ENCODE measurements around the gene SBK3. TPM values are rescaled to one million over a fixed set of nuclear protein-coding genes. Genes with fewer than 3 reads are reported as not detected.
"Not testable (repeated sequence)": the region's sequence is repeated elsewhere in the genome, so short reads cannot be mapped to it uniquely, and the experiment has no call there.

The SBK3 gene
- total RNA-seq, 2 experiments from 2014 or later = not detected

DNA sequence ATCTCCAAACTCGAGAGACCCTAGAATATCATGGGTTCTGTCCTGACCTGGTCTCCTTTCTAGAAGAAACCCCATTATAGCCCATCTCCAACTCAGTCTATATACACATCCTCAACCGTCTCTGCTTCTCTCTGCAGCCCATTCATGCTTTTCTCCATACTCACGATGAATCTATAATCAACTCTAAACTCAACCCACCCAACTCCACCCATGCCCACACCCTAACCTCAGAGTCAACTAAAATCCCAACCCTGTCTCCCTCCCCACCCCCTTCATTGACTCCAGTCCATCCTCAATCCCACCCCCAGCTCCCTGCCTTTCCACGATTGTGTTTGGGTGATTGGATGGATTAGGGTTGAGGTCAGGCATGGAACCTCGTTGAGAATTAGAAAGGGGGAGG lies 1.8 kb downstream of the SBK3 start:
- no peaks in the 10 kb centered on the region for H3K9me3 Mint-ChIP-seq
- no peak overlapping the region for H3K4me3 Mint-ChIP-seq
- H3K27ac Mint-ChIP-seq = no peak overlapping the region
- H3K27me3 Mint-ChIP-seq = no peaks in the 10 kb centered on the region
- H3K4me1 Mint-ChIP-seq = no peaks in the 10 kb centered on the region
- CTCF ChIA-PET = no interaction called here
- H3K36me3 Mint-ChIP-seq (ENCODE audit: low read depth) = no peaks in the 10 kb centered on the region
- POLR2A ChIA-PET = no interaction called here
- DNase-seq = no peak

DNA sequence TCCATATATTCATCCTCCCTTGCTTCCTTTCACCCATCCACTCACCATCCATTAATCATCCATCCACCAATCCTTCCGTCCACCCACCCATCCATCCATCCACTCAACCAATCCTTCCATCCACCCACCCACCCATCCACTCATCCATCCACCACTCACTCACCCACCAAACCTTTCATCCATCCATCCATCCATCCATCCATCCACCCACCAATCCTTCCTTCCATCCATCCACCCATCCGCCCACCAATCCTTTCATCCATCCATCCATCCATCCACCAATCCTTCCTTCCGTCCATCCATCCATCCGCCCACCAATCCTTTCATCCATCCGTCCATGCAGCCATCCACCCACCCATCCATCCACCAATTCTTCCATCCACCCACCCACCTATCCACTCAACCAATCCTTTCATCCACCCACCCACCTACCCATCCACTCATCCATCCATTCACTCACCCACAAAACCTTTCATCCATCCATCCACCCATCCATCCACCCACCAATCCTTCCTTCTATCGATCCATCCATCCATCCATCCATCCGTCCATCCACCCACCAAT lies 3.0 kb downstream of the SBK3 start:
- Mint-ChIP-seq H3K27ac (no peak overlapping the region), H3K4me3 (no peak overlapping the region), H3K27me3 (no peaks in the 10 kb centered on the region), H3K36me3 (ENCODE audit: low read depth) (no peaks in the 10 kb centered on the region), H3K9me3 (no peaks in the 10 kb centered on the region), H3K4me1 (no peaks in the 10 kb centered on the region)
- ChIA-PET CTCF (no interaction called here), POLR2A (no interaction called here)
- DNase-seq = no peak

DNA sequence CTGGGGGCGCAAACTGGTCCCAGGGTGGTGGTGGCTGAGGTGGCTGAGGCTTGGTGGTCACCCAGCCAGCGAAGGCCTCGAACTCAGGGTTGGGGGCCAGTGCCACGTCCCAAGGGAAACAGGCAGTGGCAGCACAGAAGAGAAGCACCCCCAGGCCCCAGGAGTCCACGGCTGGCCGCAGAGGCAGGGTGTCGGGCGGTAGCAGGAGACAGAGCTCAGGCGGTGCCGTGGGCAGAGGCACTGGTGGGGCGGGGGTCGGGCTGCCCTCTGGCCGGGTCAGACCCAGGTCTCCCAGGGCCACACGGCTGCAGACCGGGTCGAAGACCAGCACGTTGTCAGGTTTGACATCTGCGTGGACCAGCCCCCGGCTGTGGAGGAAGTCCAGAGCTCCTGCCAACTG lies 4.3 kb downstream of the SBK3 start:
- Mint-ChIP-seq H3K27me3 (no peaks in the 10 kb centered on the region), H3K4me3 (no peak overlapping the region), H3K4me1 (no peaks in the 10 kb centered on the region), H3K36me3 (ENCODE audit: low read depth) (no peaks in the 10 kb centered on the region), H3K9me3 (no peaks in the 10 kb centered on the region), H3K27ac (no peak overlapping the region)
- CTCF ChIA-PET = no interaction called here
- POLR2A ChIA-PET = no interaction called here
- no peak for DNase-seq

DNA sequence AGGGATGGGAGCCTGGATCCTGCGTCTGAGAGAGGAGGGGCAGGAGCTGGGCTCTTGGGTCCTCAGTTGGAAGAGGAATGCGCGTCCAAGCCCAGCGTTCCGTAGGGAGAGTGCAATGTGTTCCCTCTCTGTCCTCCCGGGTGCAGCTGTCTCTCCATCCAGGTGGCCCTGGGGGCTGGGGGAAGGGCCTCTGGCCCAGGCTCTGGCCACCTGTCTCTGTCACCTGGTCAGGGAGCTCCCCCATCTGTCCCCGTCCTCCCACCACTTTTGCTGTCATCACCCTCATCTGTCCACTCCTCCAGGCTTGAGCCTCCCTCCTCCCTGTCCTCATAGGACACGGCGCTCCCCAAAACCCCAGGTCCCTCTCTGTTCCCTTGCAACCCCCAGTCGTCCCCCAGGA lies 4.7 kb downstream of the SBK3 start:
- no peaks in the 10 kb centered on the region for H3K36me3 Mint-ChIP-seq (ENCODE audit: low read depth)
- CTCF ChIA-PET = no interaction called here
- H3K9me3 Mint-ChIP-seq = no peaks in the 10 kb centered on the region
- DNase-seq = no peak
- POLR2A ChIA-PET = no interaction called here
- no peak overlapping the region for H3K4me3 Mint-ChIP-seq
- no peak overlapping the region for H3K27ac Mint-ChIP-seq
- H3K27me3 Mint-ChIP-seq = no peaks in the 10 kb centered on the region
- no peaks in the 10 kb centered on the region for H3K4me1 Mint-ChIP-seq

DNA sequence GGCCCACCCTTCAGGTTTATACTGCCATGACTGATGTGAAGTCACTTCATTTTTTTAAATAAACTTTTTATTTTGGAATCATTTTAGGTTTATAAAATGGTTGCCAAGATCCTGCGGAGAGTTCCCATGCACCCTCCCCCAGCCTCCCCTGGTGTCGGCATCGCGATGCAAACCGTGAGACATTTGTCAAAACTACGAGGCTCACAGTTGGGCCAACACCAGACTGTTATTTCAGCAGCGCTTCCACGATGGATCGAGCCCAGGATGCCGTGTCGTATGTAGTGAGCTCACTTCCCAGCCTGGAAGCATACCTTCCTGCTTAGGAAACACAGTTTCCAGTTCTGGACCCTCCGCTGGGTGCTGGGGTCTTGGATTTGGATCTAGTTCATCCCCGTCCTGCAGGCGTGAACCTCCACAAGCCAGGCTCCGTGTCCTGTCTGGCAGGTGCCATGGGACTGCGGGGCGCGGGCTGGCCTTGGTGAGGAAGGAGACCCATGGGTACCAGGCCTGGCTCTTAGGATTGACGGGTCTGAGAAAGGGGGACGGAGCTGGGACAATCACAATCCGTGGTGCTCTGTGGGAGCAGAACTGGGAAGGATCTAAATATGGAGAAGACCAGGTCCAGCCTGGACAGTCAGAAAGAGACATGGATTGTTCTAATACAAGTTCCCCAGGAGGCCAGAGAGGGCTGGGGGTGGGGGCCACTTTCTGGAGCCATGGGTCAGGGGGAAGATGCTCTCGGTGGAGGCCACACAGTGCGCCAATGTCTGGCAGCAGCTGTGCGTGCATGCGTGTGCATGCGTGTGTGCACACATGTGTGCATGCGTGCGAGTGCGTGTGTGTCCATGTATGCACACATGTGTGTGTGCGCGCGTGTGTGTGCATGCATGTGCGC lies 6.0 kb downstream of the SBK3 start:
- Mint-ChIP-seq H3K4me1 (no peaks in the 10 kb centered on the region), H3K27ac (no peak overlapping the region), H3K4me3 (no peak overlapping the region), H3K36me3 (ENCODE audit: low read depth) (no peaks in the 10 kb centered on the region), H3K9me3 (no peaks in the 10 kb centered on the region), H3K27me3 (no peaks in the 10 kb centered on the region)
- POLR2A ChIA-PET = no interaction called here
- no peak for DNase-seq
- CTCF ChIA-PET = no interaction called here

DNA sequence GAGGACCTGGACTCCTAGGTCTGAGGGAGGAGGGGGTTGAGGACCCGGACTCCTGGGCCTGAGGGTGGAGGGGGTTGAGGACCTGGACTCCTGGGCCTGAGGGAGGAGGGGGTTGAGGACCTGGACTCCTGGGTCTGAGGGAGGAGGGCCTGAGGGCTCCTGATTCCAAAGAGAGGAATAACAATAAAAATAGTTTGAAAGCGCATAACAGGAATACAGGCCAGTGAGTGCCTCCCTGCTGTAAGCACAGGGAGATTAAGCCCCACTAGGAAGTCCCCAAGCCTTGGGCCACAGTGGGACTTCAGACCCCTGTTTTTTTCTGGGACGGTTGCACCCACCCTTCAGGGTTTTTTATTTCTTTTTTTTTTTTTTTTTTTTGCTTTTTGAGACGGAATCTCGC lies 7.2 kb downstream of the SBK3 start:
- DNase-seq = no peak
- H3K4me1 Mint-ChIP-seq = no peaks in the 10 kb centered on the region
- ChIA-PET POLR2A (no interaction called here), CTCF (no interaction called here)
- no peaks in the 10 kb centered on the region for H3K36me3 Mint-ChIP-seq (ENCODE audit: low read depth)
- H3K27ac Mint-ChIP-seq = no peak overlapping the region
- no peaks in the 10 kb centered on the region for H3K27me3 Mint-ChIP-seq
- no peaks in the 10 kb centered on the region for H3K9me3 Mint-ChIP-seq
- H3K4me3 Mint-ChIP-seq = no peak overlapping the region

DNA sequence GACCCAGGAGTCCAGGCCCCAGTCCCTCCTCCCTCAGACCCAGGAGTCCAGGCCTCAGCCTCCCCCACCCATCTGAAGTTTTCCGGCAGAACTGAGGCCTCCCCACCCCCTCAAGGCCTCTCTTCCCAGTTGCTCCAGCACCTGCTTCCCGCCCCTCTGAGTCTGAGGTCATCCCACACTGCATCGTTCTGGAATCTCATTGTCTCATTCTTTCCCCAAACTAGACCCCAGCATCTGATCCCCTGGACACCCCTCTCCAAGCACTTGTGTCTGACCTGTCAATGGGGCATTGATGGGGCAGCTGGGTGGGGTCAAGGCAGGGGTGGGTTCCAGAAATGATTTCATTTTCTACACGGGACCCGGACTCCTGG lies 7.6 kb downstream of the SBK3 start:
- Mint-ChIP-seq H3K27me3 (no peaks in the 10 kb centered on the region), H3K36me3 (ENCODE audit: low read depth) (no peaks in the 10 kb centered on the region), H3K9me3 (no peaks in the 10 kb centered on the region), H3K4me3 (no peak overlapping the region), H3K4me1 (no peaks in the 10 kb centered on the region), H3K27ac (no peak overlapping the region)
- DNase-seq = no peak
- ChIA-PET CTCF (no interaction called here), POLR2A (no interaction called here)

DNA sequence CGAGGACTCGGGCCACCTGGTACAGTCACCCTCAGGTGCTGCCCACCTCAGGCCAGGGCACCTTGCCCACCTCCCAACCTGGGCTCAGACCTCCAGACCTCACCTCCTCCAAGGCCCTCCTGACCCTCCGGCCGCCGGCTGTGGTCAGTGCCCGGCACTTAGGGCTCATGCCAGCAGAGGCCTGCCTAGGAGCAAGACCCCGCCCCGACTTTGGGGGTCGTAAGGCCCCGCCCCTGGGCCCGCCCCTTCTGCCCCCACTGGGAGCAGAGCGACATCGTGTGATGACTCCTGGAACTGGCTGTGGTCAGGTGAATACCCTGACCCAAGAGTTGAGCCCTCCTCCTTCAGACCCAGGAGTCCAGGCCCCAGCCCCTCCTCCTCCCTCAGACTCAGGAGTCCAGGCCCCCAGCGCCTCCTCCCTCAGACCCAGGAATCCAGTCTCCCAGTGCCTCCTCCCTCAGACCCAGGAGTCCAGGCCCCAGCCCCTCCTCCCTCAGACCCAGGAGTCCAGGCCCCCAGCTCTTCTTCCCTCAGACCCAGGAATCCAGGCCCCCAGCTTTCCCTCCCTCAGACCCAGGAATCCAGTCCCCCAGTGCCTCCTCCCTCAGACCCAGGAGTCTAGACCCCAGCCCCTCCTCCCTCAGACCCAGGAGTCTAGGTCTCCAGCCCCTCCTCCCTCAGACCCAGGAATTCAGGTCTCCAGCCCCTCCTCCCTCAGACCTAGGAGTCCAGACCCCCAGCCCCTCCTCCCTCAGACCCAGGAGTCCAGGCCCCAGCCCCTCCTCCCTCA lies 8.2 kb downstream of the SBK3 start, which contains the start of gene SBK2:
Gene SBK2 (minus strand): TSS at position 183 of the 790 bp plus-strand sequence. CDS start 839 bp downstream, outside the sequence.
- POLR2A ChIA-PET = no interaction called here
- DNase-seq = no peak
- H3K27ac Mint-ChIP-seq = no peak within 1 kb of the TSS
- no peaks in the 10 kb centered on the region for H3K4me1 Mint-ChIP-seq
- H3K4me3 Mint-ChIP-seq = no peak within 1 kb of the TSS
- H3K9me3 Mint-ChIP-seq = no peaks in the 10 kb centered on the region
- no peaks in the 10 kb centered on the region for H3K36me3 Mint-ChIP-seq (ENCODE audit: low read depth)
- CTCF ChIA-PET = no interaction called here
- H3K27me3 Mint-ChIP-seq = no peaks in the 10 kb centered on the region

DNA sequence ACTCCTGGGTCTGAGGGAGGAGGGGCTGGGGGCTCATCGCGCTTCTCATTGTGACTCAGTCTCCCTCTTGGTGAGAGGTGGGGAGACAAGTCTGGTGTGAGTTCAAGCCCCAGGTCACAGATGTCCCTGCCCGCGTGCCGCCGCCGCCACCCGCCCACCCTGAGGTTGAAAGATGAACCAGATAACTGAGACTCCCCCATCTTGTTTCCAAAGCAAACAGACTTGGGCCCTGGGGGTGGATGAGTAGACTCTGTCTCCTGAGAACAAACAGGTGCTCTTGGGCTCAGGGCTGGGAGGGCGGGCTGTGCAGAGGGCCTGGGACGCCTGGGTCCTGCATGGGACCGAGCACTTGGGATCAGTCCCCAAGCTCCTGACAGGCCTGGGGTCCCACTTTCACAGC lies 9.0 kb downstream of the SBK3 start:
- ChIA-PET POLR2A (no interaction called here), CTCF (no interaction called here)
- no peaks in the 10 kb centered on the region for H3K4me1 Mint-ChIP-seq
- H3K36me3 Mint-ChIP-seq (ENCODE audit: low read depth) = no peaks in the 10 kb centered on the region
- H3K27ac Mint-ChIP-seq = no peak overlapping the region
- H3K27me3 Mint-ChIP-seq = no peaks in the 10 kb centered on the region
- no peak overlapping the region for H3K4me3 Mint-ChIP-seq
- DNase-seq = no peak
- no peaks in the 10 kb centered on the region for H3K9me3 Mint-ChIP-seq

DNA sequence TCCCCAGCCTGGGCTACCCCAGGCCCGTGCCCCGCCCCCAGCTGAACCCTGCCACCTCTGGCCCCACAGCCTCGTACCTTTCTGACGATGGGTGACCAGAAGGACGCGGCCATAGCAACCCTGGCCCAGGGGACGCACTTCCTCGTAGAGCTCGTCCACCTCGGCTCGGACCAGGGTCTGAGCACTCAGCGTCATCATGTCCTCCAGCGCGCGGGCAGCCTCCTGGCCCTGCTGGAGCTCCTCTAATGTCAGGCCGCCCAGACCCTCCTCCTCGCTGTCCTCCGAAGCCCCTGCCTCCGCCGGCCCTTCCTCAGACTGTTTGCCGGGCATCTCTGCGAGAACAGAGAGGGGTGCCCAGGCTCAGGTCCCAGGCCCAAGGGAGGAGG lies 9.4 kb downstream of the SBK3 start:
- CTCF ChIA-PET = interaction anchor here (0.9 kb wide), 1 partner anchor 32 kb away, joined by 3 read pairs; no protein-coding TSS in a partner anchor
- Mint-ChIP-seq H3K4me3 (no peak overlapping the region), H3K9me3 (no peaks in the 10 kb centered on the region), H3K27ac (no peak overlapping the region), H3K4me1 (no peaks in the 10 kb centered on the region), H3K36me3 (ENCODE audit: low read depth) (no peaks in the 10 kb centered on the region), H3K27me3 (no peaks in the 10 kb centered on the region)
- DNase-seq = no peak
- POLR2A ChIA-PET = no interaction called here

DNA sequence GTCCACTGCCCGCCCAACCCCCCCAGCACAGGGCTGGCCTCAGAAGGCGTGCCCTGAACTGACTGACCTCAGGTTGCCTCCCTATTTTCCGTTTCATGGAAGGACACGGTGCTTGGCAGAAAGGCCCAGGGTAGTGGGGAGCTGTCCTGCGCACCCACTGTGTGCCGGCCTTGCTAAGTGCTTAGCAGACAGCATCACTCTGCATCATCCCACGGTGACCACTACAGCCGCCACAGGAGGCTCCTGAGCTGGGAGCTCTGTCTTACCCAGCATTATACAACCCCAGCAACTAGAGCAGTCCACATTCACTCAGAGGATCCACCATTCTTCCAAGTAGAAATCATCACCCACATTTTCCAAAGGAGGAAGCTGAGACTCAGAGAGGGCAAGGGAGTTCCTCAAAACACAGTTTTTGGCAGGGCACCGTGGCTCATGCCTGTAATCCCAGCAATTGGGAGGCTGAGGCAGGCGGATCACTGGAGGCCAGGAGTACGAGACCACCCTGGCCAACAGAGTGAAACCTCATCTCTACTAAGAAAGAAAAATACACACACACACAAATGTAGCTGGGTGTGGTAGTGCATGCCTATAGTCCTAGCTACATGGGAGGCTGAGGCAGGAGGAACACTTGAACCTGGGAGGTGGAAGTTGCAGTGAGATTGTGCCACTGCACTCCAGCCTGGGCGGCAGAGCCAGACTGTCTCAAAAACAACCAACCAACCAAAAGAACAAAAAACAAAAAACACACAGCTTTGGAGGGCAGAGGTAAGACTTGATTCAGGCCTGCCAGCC lies 10.0 kb downstream of the SBK3 start:
- Mint-ChIP-seq H3K4me3 (no peak overlapping the region), H3K27me3 (no peaks in the 10 kb centered on the region), H3K9me3 (no peaks in the 10 kb centered on the region), H3K36me3 (ENCODE audit: low read depth) (no peaks in the 10 kb centered on the region), H3K4me1 (no peaks in the 10 kb centered on the region), H3K27ac (no peak overlapping the region)
- no peak for DNase-seq
- POLR2A ChIA-PET = no interaction called here
- CTCF ChIA-PET = interaction anchor here (0.7 to 0.9 kb wide), 2 partner anchors 31 to 32 kb away, joined by 3 to 4 read pairs; no protein-coding TSS in a partner anchor

DNA sequence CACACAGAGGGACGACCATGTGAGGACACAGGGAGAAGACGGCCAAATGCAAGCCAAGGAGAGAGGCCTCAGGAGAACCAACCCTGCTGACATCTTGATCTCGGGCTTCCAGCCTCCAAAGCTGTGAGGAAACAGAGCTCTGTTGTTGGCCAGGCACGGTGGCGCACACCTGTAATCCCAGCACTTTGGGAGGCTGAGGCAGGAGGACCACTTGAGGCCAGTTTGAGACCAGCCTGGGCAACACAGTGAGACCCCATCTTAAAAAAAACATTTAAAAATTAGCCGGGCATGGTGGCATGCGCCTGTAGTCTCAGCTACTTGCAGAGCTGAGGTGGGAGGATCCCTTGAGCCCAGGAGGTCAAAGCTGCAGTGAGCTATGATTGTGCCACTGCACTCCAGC lies 11.1 kb downstream of the SBK3 start:
- H3K9me3 Mint-ChIP-seq; H3K27ac Mint-ChIP-seq; H3K4me3 Mint-ChIP-seq; H3K4me1 Mint-ChIP-seq; POLR2A ChIA-PET; DNase-seq; H3K27me3 Mint-ChIP-seq; H3K36me3 Mint-ChIP-seq (ENCODE audit: low read depth): not testable (repeated sequence)
- CTCF ChIA-PET = interaction anchor here (0.7 kb wide), 1 partner anchor 30 kb away, joined by 4 read pairs; no protein-coding TSS in a partner anchor

DNA sequence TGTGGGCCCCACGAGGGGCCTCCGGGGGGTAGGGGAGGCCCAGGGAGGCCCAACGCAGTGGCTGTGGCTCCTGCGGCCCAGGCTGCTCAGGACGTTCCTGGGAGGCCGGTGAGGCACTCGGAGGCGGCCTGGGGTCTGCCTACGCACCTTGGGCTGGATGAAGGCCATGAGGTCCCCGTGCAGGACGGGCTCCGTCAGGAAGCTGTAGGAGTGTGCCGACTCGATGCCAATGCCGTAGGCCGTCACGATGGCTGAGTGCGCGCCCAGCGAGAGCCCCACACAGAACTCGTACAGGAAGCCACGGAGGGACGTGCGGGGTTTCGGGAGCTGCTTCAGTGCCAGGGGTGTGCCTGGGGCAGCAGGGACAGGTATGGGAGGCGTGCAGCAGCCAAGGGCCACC lies 14.3 kb downstream of the SBK3 start:
- H3K4me3 Mint-ChIP-seq = no peak overlapping the region
- no peaks in the 10 kb centered on the region for H3K36me3 Mint-ChIP-seq (ENCODE audit: low read depth)
- ChIA-PET POLR2A (no interaction called here), CTCF (interaction anchor here (1.6 kb wide), 1 partner anchor 27 kb away, joined by 6 read pairs; no protein-coding TSS in a partner anchor)
- no peak overlapping the region for H3K27ac Mint-ChIP-seq
- no peaks in the 10 kb centered on the region for H3K27me3 Mint-ChIP-seq
- DNase-seq = no peak
- no peaks in the 10 kb centered on the region for H3K4me1 Mint-ChIP-seq
- H3K9me3 Mint-ChIP-seq = no peaks in the 10 kb centered on the region
